GM12892 (cell line): ENCODE results near the gene FAM171A2.

Experiments
- POLR2A ChIP-seq: IDR thresholded peaks from 2 replicates; pipeline ENCODE4 v1.6.1; 2011; ENCODE audit warnings: low read depth, low read length, control low read depth
- POLR2AphosphoS5 ChIP-seq: IDR thresholded peaks from 2 replicates; pipeline ENCODE4 v1.6.1; 2011; ENCODE audit warnings: low read depth, low read length, control low read depth

DNA sequence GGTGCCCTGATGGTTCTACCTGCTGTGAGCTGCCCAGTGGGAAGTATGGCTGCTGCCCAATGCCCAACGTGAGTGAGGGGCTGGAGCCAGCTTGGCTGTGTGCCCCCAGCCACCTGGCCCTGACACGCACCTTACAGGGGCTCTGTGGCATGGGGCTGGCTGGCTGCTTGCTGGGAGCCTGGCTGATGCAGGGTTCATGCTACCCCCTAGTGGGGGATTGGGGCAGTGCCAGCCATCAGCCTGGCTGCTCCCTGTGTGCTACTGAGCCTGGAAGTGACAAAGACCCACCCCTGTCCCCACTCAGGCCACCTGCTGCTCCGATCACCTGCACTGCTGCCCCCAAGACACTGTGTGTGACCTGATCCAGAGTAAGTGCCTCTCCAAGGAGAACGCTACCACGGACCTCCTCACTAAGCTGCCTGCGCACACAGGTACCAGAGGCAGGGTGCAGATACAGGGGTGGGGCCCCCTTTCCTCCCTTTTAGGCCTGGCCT lies 12.9 kb downstream of the FAM171A2 start:
- TF ChIP-seq POLR2A, result no peak
- no peak for TF ChIP-seq POLR2AphosphoS5
